Thymus (tissue), 14 donors: Measurements from ENCODE around the gene STPG1. TPM values are rescaled to one million over a fixed set of nuclear protein-coding genes. Genes with fewer than 3 reads are reported as not detected.
"Not testable (repeated sequence)": the region's sequence is repeated elsewhere in the genome, so short reads cannot be mapped to it uniquely, and the experiment has no call there.

Experiments used
- DNase-seq, 9 donors: peaks; one replicate each; pipeline ENCODE4 v3.0.0-alpha.2; 2013; ENCODE audit warnings: low spot score in 9 of 9, low read depth in 6 of 9, missing footprints in 1 of 9
- H3K27ac ChIP-seq, 2 donors: one replicate each; pipeline ENCODE4 v1.5.1; 2013; ENCODE audit warnings: control low read depth in 1 of 2, low read depth in 1 of 2, low read length in 1 of 2, mild to moderate bottlenecking in 1 of 2, moderate library complexity in 1 of 2
- H3K27me3 ChIP-seq, 2 donors: one replicate each; pipeline ENCODE4 v1.5.1; 2013; ENCODE audit warnings: low read length in 1 of 2; ENCODE audit not compliant: control insufficient read depth in 2 of 2, insufficient read depth in 1 of 2
- H3K36me3 ChIP-seq, 2 donors: one replicate each; pipeline ENCODE4 v1.5.1; 2013; ENCODE audit warnings: low read length in 1 of 2, mild to moderate bottlenecking in 1 of 2, moderate library complexity in 1 of 2; ENCODE audit not compliant: control insufficient read depth in 2 of 2, insufficient read depth in 2 of 2
- H3K4me1 ChIP-seq, 2 donors: one replicate each; pipeline ENCODE4 v1.5.1; 2013; ENCODE audit warnings: low read length in 2 of 2; ENCODE audit not compliant: control insufficient read depth in 2 of 2, insufficient read depth in 2 of 2
- H3K4me3 ChIP-seq, 2 donors: one replicate each; pipeline ENCODE4 v1.5.1; 2013; ENCODE audit warnings: low read length in 2 of 2, control low read depth in 1 of 2, mild to moderate bottlenecking in 1 of 2
- H3K9me3 ChIP-seq, 2 donors: one replicate each; pipeline ENCODE4 v1.5.1; 2013; ENCODE audit warnings: low read length in 1 of 2, mild to moderate bottlenecking in 1 of 2; ENCODE audit not compliant: control insufficient read depth in 2 of 2, insufficient read depth in 1 of 2
- WGBS: extraction: QIAGEN DNeasy Blood & Tissue Kit; methylation state at CpG from one replicate; pipeline ENCODE4 v1.1.7; 2013; 5-methylcytosine and 5-hydroxymethylcytosine counted together
- long read RNA-seq, 10 donors: transcript quantifications; one replicate each; lab custom pipeline, GENCODE V29; 2026
- polyA plus RNA-seq: library from polyadenylated mRNA; stranded (reverse); fragments of 200-250 nt; gene quantifications from one replicate; pipeline ENCODE4 v1.2.3, GENCODE V29; 2013
- total RNA-seq: library from RNA; stranded (reverse); fragments of 120-200 nt; gene quantifications from one replicate; pipeline ENCODE4 v1.2.4, GENCODE V29; 2013
- donor health status: healthy.

The STPG1 gene
- total RNA-seq (3.3 TPM), polyA plus RNA-seq (3.5 TPM)
- long read RNA-seq, donor 1 = 0 reads
- long read RNA-seq, donor 2, partial matches to known transcripts = 0 of 1 reads
- long read RNA-seq, donor 2, other reads (novel, unspliced or antisense) = 0 of 1 reads
- long read RNA-seq, donor 3, partial matches to known transcripts = 0 of 1 reads
- long read RNA-seq, donor 3, other reads (novel, unspliced or antisense) = 0 of 1 reads
- long read RNA-seq, donor 4 = 0 reads
- long read RNA-seq, donor 5, partial matches to known transcripts = 0 of 2 reads
- long read RNA-seq, donor 5, other reads (novel, unspliced or antisense) = 0 of 2 reads
- long read RNA-seq, donor 6, partial matches to known transcripts = 0 of 1 reads
- long read RNA-seq, donor 6, other reads (novel, unspliced or antisense) = 0 of 1 reads
- long read RNA-seq, donor 7 = 0 reads
- long read RNA-seq, donor 8, partial matches to known transcripts = 0 of 1 reads
- long read RNA-seq, donor 8, other reads (novel, unspliced or antisense) = 0 of 1 reads
- long read RNA-seq, donor 9 = 0 reads
- long read RNA-seq, donor 10 = 0 reads

GRCh38 chr1:24413350-24414163 is at the start of gene STPG1:
STPG1 (minus strand) TSS chr1:24413782; CDS start chr1:24401388, 12,394 bp downstream.
- DNase-seq = peak; percentile 60 to 91 (median 74)
- no peaks in the 10 kb centered on the region for H3K27me3 ChIP-seq
- peak within 1 kb of the TSS; percentile 71 to 81 for H3K4me3 ChIP-seq
- WGBS = 9% methylated on average over 48 of the region's 48 CpGs
- H3K9me3 ChIP-seq = no peaks in the 10 kb centered on the region
- peak within 1 kb of the TSS; percentile 20 to 48 for H3K27ac ChIP-seq
- peaks cover 12 to 38% of the 10 kb centered on the region in 2 donors for H3K4me1 ChIP-seq
- H3K36me3 ChIP-seq = peaks cover 0 to 2% of the 10 kb centered on the region in 2 donors

GRCh38 chr1:24462128-24462527 is 48.5 kb upstream of the STPG1 start:
- H3K9me3 ChIP-seq, H3K27ac ChIP-seq, DNase-seq, H3K27me3 ChIP-seq, H3K4me1 ChIP-seq, H3K4me3 ChIP-seq: not testable (repeated sequence)
- 97% methylated on average over 4 of the region's 4 CpGs for whole genome bisulfite sequencing
- H3K36me3 ChIP-seq = peaks cover 43 to 45% of the 10 kb centered on the region in 2 donors

GRCh38 chr1:24459551-24460266 is 46.1 kb upstream of the STPG1 start:
- peaks cover 47% of the 10 kb centered on the region in 2 donors for H3K36me3 ChIP-seq
- DNase-seq = no peak
- WGBS = 89% methylated on average over 6 of the region's 6 CpGs

GRCh38 chr1:24457866-24458265 is 44.3 kb upstream of the STPG1 start:
- H3K36me3 ChIP-seq = peaks cover 57 to 59% of the 10 kb centered on the region in 2 donors
- 99% methylated on average over 3 of the region's 3 CpGs for WGBS
- no peak overlapping the region for H3K4me3 ChIP-seq
- no peaks in the 10 kb centered on the region for H3K9me3 ChIP-seq
- peaks cover 0 to 2% of the 10 kb centered on the region in 2 donors for H3K4me1 ChIP-seq
- no peaks in the 10 kb centered on the region for H3K27me3 ChIP-seq
- H3K27ac ChIP-seq = no peak overlapping the region
- DNase-seq = no peak

More at GRCh38 chr1:24459551-24460266, 46.1 kb upstream of the STPG1 start:
- Histone ChIP-seq H3K27me3 (no peaks in the 10 kb centered on the region), H3K4me3 (no peak overlapping the region), H3K4me1 (peaks cover 0 to 2% of the 10 kb centered on the region in 2 donors), H3K9me3 (no peaks in the 10 kb centered on the region), H3K27ac (no peak overlapping the region)

- Histone ChIP-seq H3K4me3 (no peak overlapping the region), H3K36me3 (peaks cover 69 to 73% of the 10 kb centered on the region in 2 donors), H3K27me3 (no peaks in the 10 kb centered on the region), H3K27ac (no peak overlapping the region), H3K9me3 (no peaks in the 10 kb centered on the region), H3K4me1 (peaks cover 0 to 2% of the 10 kb centered on the region in 2 donors)
- 98% methylated on average over 5 of the region's 5 CpGs for WGBS
- DNase-seq = no peak
Observed at GRCh38 chr1:24455272-24455671, 41.7 kb upstream of the STPG1 start.

GRCh38 chr1:24454673-24455072 is 41.1 kb upstream of the STPG1 start:
- Histone ChIP-seq H3K4me1 (peaks cover 0 to 2% of the 10 kb centered on the region in 2 donors), H3K36me3 (peaks cover 71 to 75% of the 10 kb centered on the region in 2 donors), H3K27ac (no peak overlapping the region), H3K27me3 (no peaks in the 10 kb centered on the region), H3K4me3 (no peak overlapping the region), H3K9me3 (no peaks in the 10 kb centered on the region)
- DNase-seq = no peak
- 94% methylated on average over 5 of the region's 5 CpGs for WGBS

GRCh38 chr1:24452922-24453485 is 39.4 kb upstream of the STPG1 start:
- H3K27ac ChIP-seq = no peak overlapping the region
- DNase-seq = no peak
- peaks cover 0 to 1% of the 10 kb centered on the region in 2 donors for H3K9me3 ChIP-seq
- peaks cover 68 to 72% of the 10 kb centered on the region in 2 donors for H3K36me3 ChIP-seq
- no peaks in the 10 kb centered on the region for H3K4me1 ChIP-seq
- H3K27me3 ChIP-seq = no peaks in the 10 kb centered on the region
- H3K4me3 ChIP-seq = no peak overlapping the region
- 95% methylated on average over 8 of the region's 8 CpGs for WGBS

GRCh38 chr1:24451746-24452145 is 38.2 kb upstream of the STPG1 start:
- Histone ChIP-seq H3K9me3 (peaks cover 0 to 1% of the 10 kb centered on the region in 2 donors), H3K27me3 (no peaks in the 10 kb centered on the region), H3K4me3 (no peak overlapping the region), H3K27ac (no peak overlapping the region), H3K36me3 (peaks cover 61 to 68% of the 10 kb centered on the region in 2 donors), H3K4me1 (no peaks in the 10 kb centered on the region)
- no peak for DNase-seq
- WGBS = 95% methylated on average over 3 of the region's 3 CpGs
